Astrocyte (in vitro differentiated cells and primary cell): ENCODE results near the gene TIAM2. TPM values are rescaled to one million over a fixed set of nuclear protein-coding genes. Genes with fewer than 3 reads are reported as not detected.

ENCODE experiments used
- DNase-seq: peaks from one replicate; pipeline ENCODE4 v3.0.0-alpha.2; 2010; ENCODE audit warnings: low read depth
- FAIRE-seq: peaks from 2 replicates; lab custom pipeline; 2011; peaks lifted over from hg19 to GRCh38; lab: Jason Lieb, UNC
- H2AFZ ChIP-seq: 2 replicates; pipeline ENCODE4 v1.6.0; 2012; ENCODE audit warnings: low read depth, low read length, inconsistent platforms
- H3K27ac ChIP-seq: 2 replicates; pipeline ENCODE4 v1.5.1; 2011; ENCODE audit warnings: low read depth, low read length, inconsistent platforms
- H3K27me3 ChIP-seq: 2 replicates; pipeline ENCODE4 v1.6.0; 2011; ENCODE audit warnings: low read length, inconsistent platforms; ENCODE audit not compliant: insufficient read depth
- H3K36me3 ChIP-seq: 2 replicates; pipeline ENCODE4 v1.5.1; 2011; ENCODE audit warnings: low read length, inconsistent platforms; ENCODE audit not compliant: insufficient read depth
- H3K4me1 ChIP-seq: 2 replicates; pipeline ENCODE4 v1.5.1; 2011; ENCODE audit warnings: low read length, inconsistent platforms; ENCODE audit not compliant: insufficient read depth
- H3K4me2 ChIP-seq: 2 replicates; pipeline ENCODE4 v1.6.0; 2012; ENCODE audit warnings: low read length, inconsistent platforms
- H3K4me3 ChIP-seq: 2 replicates; pipeline ENCODE4 v1.5.1; 2011; ENCODE audit warnings: low read depth, mild to moderate bottlenecking, low read length, inconsistent platforms; ENCODE audit not compliant: insufficient read depth
- H3K79me2 ChIP-seq: 2 replicates; pipeline ENCODE4 v1.6.0; 2012; ENCODE audit warnings: mild to moderate bottlenecking, low read length, inconsistent platforms; ENCODE audit not compliant: insufficient read depth
- H3K9ac ChIP-seq: 2 replicates; pipeline ENCODE4 v1.6.0; 2012; ENCODE audit warnings: mild to moderate bottlenecking, low read length, inconsistent platforms
- H3K9me3 ChIP-seq: 2 replicates; pipeline ENCODE4 v1.5.1; 2012; ENCODE audit warnings: low read depth, mild to moderate bottlenecking, low read length, inconsistent platforms; ENCODE audit not compliant: insufficient read depth
- H4K20me1 ChIP-seq: 2 replicates; pipeline ENCODE4 v1.6.0; 2012; ENCODE audit warnings: low read length, inconsistent platforms; ENCODE audit not compliant: insufficient read depth
- H3K27ac Mint-ChIP-seq: one replicate; pipeline ENCODE4 v1.8.0; 2021; ENCODE audit warnings: mild to moderate bottlenecking, mixed read lengths; ENCODE audit not compliant: unreplicated experiment
- H3K27me3 Mint-ChIP-seq: one replicate; pipeline ENCODE4 v1.8.0; 2021; ENCODE audit warnings: low read depth, mixed read lengths; ENCODE audit not compliant: unreplicated experiment
- H3K36me3 Mint-ChIP-seq: one replicate; pipeline ENCODE4 v1.8.0; 2021; ENCODE audit warnings: low read depth, mixed read lengths; ENCODE audit not compliant: unreplicated experiment
- H3K4me1 Mint-ChIP-seq: one replicate; pipeline ENCODE4 v1.8.0; 2021; ENCODE audit warnings: low read depth, mixed read lengths; ENCODE audit not compliant: unreplicated experiment
- H3K4me3 Mint-ChIP-seq: one replicate; pipeline ENCODE4 v1.8.0; 2021; ENCODE audit warnings: mild to moderate bottlenecking, moderate library complexity, mixed read lengths; ENCODE audit not compliant: unreplicated experiment
- H3K9me3 Mint-ChIP-seq: one replicate; pipeline ENCODE4 v1.8.0; 2021; ENCODE audit warnings: mild to moderate bottlenecking, mixed read lengths; ENCODE audit not compliant: unreplicated experiment
- CTCF ChIP-seq: IDR thresholded peaks from 2 replicates; pipeline ENCODE4 v1.5.1; 2011; ENCODE audit warnings: low read depth, mild to moderate bottlenecking, inconsistent platforms, low read length, moderate library complexity; ENCODE audit not compliant: insufficient read depth
- EZH2 ChIP-seq: IDR thresholded peaks from 2 replicates; pipeline ENCODE4 v1.6.1; 2012; ENCODE audit warnings: mild to moderate bottlenecking, low read length, inconsistent platforms; ENCODE audit not compliant: insufficient read depth
- total RNA-seq: library from RNA; stranded (reverse); gene quantifications from 2 replicates; pipeline ENCODE4 v1.2.1, GENCODE V29; 2021

TIAM2 gene
- total RNA-seq, 1 donor from 2014 or later = 23.6 TPM

GRCh38 chr6:155143029-155143577 lies 148.0 kb downstream of the TIAM2 start:
- peak overlapping the region; percentile 70 for H3K27ac Mint-ChIP-seq
- Histone ChIP-seq H2AFZ (peak overlapping the region; percentile 44), H3K4me1 (peaks cover 19% of the 10 kb centered on the region), H3K79me2 (no peaks in the 10 kb centered on the region), H4K20me1 (no peaks in the 10 kb centered on the region), H3K27ac (peak overlapping the region; percentile 42), H3K4me3 (peak overlapping the region; percentile 49), H3K36me3 (peaks cover 1% of the 10 kb centered on the region), H3K9me3 (no peaks in the 10 kb centered on the region), H3K4me2 (peak overlapping the region; percentile 82), H3K9ac (peak overlapping the region; percentile 65), H3K27me3 (no peaks in the 10 kb centered on the region)
- no peaks in the 10 kb centered on the region for H3K9me3 Mint-ChIP-seq
- no peak for FAIRE-seq
- no peaks in the 10 kb centered on the region for H3K27me3 Mint-ChIP-seq
- H3K4me1 Mint-ChIP-seq = peaks cover 28% of the 10 kb centered on the region
- H3K36me3 Mint-ChIP-seq = peaks cover 15% of the 10 kb centered on the region
- no peak for TF ChIP-seq CTCF
- no peak for TF ChIP-seq EZH2
- DNase-seq = no peak
- H3K4me3 Mint-ChIP-seq = peak overlapping the region; percentile 43

DNA sequence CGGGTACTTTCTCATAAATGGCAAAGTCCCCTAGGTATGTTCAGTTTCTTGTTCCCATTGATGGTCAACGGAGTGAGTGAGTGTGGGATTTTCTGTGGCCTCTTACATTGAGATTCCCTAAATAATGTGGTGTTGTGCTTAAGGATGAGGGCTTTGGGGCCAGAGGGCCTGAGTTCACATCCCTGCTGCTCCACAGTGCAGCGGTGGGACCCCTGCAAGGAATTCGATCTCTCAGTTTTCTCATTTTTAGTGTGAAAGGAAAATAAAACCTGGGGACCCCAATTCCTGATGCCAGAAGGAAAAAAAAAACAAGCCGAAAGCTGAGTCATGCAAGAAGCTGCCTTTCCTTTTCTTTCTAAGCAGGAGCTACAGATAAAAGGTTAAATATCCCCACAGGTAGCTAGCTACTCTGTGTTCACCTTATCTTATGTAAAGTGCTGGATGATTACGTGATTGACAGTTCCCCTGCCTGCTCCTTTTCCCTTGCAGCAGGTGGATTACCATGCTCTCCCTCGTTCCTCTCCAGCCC lies 148.5 kb downstream of the TIAM2 start:
- Mint-ChIP-seq H3K27me3 (no peaks in the 10 kb centered on the region), H3K36me3 (peaks cover 18% of the 10 kb centered on the region), H3K4me1 (peaks cover 28% of the 10 kb centered on the region), H3K4me3 (no peak overlapping the region), H3K9me3 (no peaks in the 10 kb centered on the region), H3K27ac (peak overlapping the region; percentile 21)
- Histone ChIP-seq H3K9ac (peak overlapping the region; percentile 65), H3K4me3 (peak overlapping the region; percentile 49), H4K20me1 (no peaks in the 10 kb centered on the region), H3K79me2 (no peaks in the 10 kb centered on the region), H3K27me3 (no peaks in the 10 kb centered on the region), H3K9me3 (no peaks in the 10 kb centered on the region), H3K4me1 (peaks cover 24% of the 10 kb centered on the region), H3K36me3 (no peaks in the 10 kb centered on the region), H3K4me2 (peak overlapping the region; percentile 82), H2AFZ (peak overlapping the region; percentile 38), H3K27ac (peak overlapping the region; percentile 42)
- FAIRE-seq (no peak), DNase-seq (no peak)
- TF ChIP-seq EZH2 = no peak
- TF ChIP-seq CTCF = no peak

GRCh38 chr6:155146205-155146604 lies 151.1 kb downstream of the TIAM2 start:
- FAIRE-seq = no peak
- no peaks in the 10 kb centered on the region for H3K27me3 Mint-ChIP-seq
- H3K9me3 ChIP-seq = no peaks in the 10 kb centered on the region
- no peaks in the 10 kb centered on the region for H3K9me3 Mint-ChIP-seq
- H3K4me1 Mint-ChIP-seq = peaks cover 31% of the 10 kb centered on the region
- no peak for DNase-seq
- no peaks in the 10 kb centered on the region for H3K79me2 ChIP-seq
- no peaks in the 10 kb centered on the region for H3K36me3 ChIP-seq
- TF ChIP-seq EZH2 (no peak), CTCF (no peak)
- no peaks in the 10 kb centered on the region for H4K20me1 ChIP-seq
- H3K4me1 ChIP-seq = peaks cover 30% of the 10 kb centered on the region
- no peak overlapping the region for H3K9ac ChIP-seq
- no peaks in the 10 kb centered on the region for H3K27me3 ChIP-seq
- no peak overlapping the region for H3K4me3 ChIP-seq
- no peak overlapping the region for H3K4me2 ChIP-seq
- peaks cover 15% of the 10 kb centered on the region for H3K36me3 Mint-ChIP-seq
- H3K27ac ChIP-seq = no peak overlapping the region
- no peak overlapping the region for H2AFZ ChIP-seq
- H3K4me3 Mint-ChIP-seq = no peak overlapping the region
- H3K27ac Mint-ChIP-seq = no peak overlapping the region
